ENCODE data around the gene ZFP90. TPM values are rescaled to one million over a fixed set of nuclear protein-coding genes. Genes with fewer than 3 reads are reported as not detected.

Gene ZFP90
- total RNA-seq, 1 experiment from 2014 or later = 30.4 TPM

- BruUV-seq (replicated peaks) = no TSS peak
- TF ChIP-seq, protein P1, sequence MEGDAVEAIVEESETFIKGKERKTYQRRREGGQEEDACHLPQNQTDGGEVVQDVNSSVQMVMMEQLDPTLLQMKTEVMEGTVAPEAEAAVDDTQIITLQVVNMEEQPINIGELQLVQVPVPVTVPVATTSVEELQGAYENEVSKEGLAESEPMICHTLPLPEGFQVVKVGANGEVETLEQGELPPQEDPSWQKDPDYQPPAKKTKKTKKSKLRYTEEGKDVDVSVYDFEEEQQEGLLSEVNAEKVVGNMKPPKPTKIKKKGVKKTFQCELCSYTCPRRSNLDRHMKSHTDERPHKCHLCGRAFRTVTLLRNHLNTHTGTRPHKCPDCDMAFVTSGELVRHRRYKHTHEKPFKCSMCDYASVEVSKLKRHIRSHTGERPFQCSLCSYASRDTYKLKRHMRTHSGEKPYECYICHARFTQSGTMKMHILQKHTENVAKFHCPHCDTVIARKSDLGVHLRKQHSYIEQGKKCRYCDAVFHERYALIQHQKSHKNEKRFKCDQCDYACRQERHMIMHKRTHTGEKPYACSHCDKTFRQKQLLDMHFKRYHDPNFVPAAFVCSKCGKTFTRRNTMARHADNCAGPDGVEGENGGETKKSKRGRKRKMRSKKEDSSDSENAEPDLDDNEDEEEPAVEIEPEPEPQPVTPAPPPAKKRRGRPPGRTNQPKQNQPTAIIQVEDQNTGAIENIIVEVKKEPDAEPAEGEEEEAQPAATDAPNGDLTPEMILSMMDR (IDR thresholded peaks at IDR 0.05; ENCODE audit: unreplicated experiment) = no peak
- Mint-ChIP-seq H3K4me1 (ENCODE audit: low read depth, unreplicated experiment) (no peaks in the 10 kb centered on the region), H3K4me3 (ENCODE audit: low read depth, unreplicated experiment) (no peak overlapping the region), H3K9me3 (ENCODE audit: low read depth, unreplicated experiment) (no peaks in the 10 kb centered on the region), H3K27ac (ENCODE audit: unreplicated experiment) (no peak overlapping the region), H3K27me3 (ENCODE audit: unreplicated experiment) (peaks cover 50% of the 10 kb centered on the region), H3K36me3 (ENCODE audit: insufficient read depth, unreplicated experiment) (no peaks in the 10 kb centered on the region)
- intact Hi-C loops (cut with micrococcal nuclease; ENCODE audit: unreplicated experiment) = loop anchor here (10.0 kb wide), 1 partner anchor 66 kb away; the partner anchor contains the start of gene SMPD3
- no peak for DNase-seq
- CTCF ChIA-PET = interaction anchor here (0.8 to 1.6 kb wide), 3 partner anchors 10 to 114 kb away, joined by 3 read pairs; no protein-coding TSS in a partner anchor
Observed at GRCh38 chr16:68510775-68511174, 28.3 kb upstream of the ZFP90 start.

DNA sequence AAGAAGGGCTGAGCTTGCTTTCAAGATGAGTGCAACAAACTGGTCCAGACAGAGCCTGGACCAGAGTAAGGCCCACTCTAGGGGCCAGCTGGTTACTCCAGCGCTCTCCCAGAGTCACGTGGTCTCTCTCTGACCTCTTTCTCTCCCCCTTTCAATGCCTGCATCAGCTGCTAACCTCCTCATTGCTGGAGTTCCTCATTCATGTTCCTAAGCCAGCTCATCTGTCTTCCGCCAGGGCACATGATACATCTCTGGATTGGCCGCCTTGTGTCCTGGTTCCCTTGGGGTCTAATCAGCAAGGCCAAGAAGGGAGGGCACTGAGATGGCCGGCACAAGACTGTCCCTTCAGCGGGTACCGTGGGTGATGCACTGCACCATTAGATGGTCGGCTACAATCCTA is 26.9 kb upstream of the ZFP90 start:
- CTCF ChIA-PET = interaction anchor here (1.0 kb wide), 1 partner anchor 13 kb away, joined by 3 read pairs; no protein-coding TSS in a partner anchor
- no peaks in the 10 kb centered on the region for H3K4me1 Mint-ChIP-seq (ENCODE audit: low read depth, unreplicated experiment)
- no peaks in the 10 kb centered on the region for H3K9me3 Mint-ChIP-seq (ENCODE audit: low read depth, unreplicated experiment)
- no peak overlapping the region for H3K27ac Mint-ChIP-seq (ENCODE audit: unreplicated experiment)
- no peak for DNase-seq
- H3K27me3 Mint-ChIP-seq (ENCODE audit: unreplicated experiment) = peaks cover 42% of the 10 kb centered on the region
- H3K36me3 Mint-ChIP-seq (ENCODE audit: insufficient read depth, unreplicated experiment) = no peaks in the 10 kb centered on the region
- TF ChIP-seq, protein P1 (IDR thresholded peaks at IDR 0.05; ENCODE audit: unreplicated experiment) = no peak
- H3K4me3 Mint-ChIP-seq (ENCODE audit: low read depth, unreplicated experiment) = no peak overlapping the region
- BruUV-seq (replicated peaks) = no TSS peak
- intact Hi-C loops (cut with micrococcal nuclease; ENCODE audit: unreplicated experiment) = loop anchor here (10.0 kb wide), 1 partner anchor 67 kb away; the partner anchor contains the start of gene SMPD3

DNA sequence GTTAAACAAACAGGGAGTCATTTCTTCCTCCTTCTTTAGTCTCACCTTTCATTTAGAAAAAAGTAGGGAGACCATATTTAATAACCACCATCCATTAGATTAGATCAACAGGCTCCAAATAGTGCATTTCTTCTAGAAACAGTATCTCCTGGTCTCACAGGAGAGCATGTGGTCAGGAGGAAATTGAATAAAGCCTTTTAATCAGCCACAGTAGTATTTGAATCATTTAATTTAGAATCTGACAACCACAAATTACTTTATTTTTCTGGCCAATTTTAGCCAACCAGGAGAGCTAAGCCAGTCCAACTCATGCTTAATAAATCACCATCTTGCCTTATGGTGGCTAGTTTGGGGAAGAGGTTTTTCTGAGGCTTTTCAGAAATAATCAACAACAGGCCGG is 26.3 kb upstream of the ZFP90 start:
- no TSS peak for BruUV-seq (replicated peaks)
- Mint-ChIP-seq H3K36me3 (ENCODE audit: insufficient read depth, unreplicated experiment) (no peaks in the 10 kb centered on the region), H3K4me3 (ENCODE audit: low read depth, unreplicated experiment) (no peak overlapping the region), H3K9me3 (ENCODE audit: low read depth, unreplicated experiment) (no peaks in the 10 kb centered on the region), H3K4me1 (ENCODE audit: low read depth, unreplicated experiment) (no peaks in the 10 kb centered on the region), H3K27me3 (ENCODE audit: unreplicated experiment) (peaks cover 36% of the 10 kb centered on the region), H3K27ac (ENCODE audit: unreplicated experiment) (no peak overlapping the region)
- DNase-seq = no peak
- intact Hi-C loops (cut with micrococcal nuclease; ENCODE audit: unreplicated experiment) = loop anchor here (10.0 kb wide), 1 partner anchor 68 kb away; the partner anchor contains the start of gene SMPD3
- CTCF ChIA-PET = no interaction called here
- TF ChIP-seq, protein P1 (IDR thresholded peaks at IDR 0.05; ENCODE audit: unreplicated experiment) = no peak

DNA sequence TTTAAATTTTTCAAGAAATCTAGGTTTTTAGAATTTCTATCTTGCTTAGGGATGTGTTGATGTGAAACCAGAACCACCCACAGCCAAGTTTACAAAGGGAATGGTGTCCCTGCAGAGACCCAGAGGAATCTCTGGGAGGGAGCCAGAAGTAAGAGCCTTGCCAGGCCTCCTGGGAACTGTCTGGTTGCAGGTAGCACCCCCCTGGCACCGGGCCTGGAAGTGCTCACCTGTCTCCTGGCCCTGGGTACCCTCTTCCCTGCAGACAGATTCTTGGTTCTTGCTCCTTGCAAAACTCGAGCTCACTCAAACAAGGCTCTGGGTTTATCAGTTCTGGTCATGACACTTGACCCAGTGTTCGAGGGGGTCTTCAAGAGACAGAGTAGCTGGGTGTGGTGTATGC is 24.6 kb upstream of the ZFP90 start:
- CTCF ChIA-PET = interaction anchor here (0.7 kb wide), 1 partner anchor 98 kb away, joined by 3 read pairs; no protein-coding TSS in a partner anchor
- TF ChIP-seq, protein P1 (IDR thresholded peaks at IDR 0.05; ENCODE audit: unreplicated experiment) = no peak
- peaks cover 19% of the 10 kb centered on the region for H3K27me3 Mint-ChIP-seq (ENCODE audit: unreplicated experiment)
- no TSS peak for BruUV-seq (replicated peaks)
- H3K4me3 Mint-ChIP-seq (ENCODE audit: low read depth, unreplicated experiment) = no peak overlapping the region
- H3K27ac Mint-ChIP-seq (ENCODE audit: unreplicated experiment) = no peak overlapping the region
- no peaks in the 10 kb centered on the region for H3K4me1 Mint-ChIP-seq (ENCODE audit: low read depth, unreplicated experiment)
- no peaks in the 10 kb centered on the region for H3K9me3 Mint-ChIP-seq (ENCODE audit: low read depth, unreplicated experiment)
- intact Hi-C loops (cut with micrococcal nuclease; ENCODE audit: unreplicated experiment) = loop anchor here (10.0 kb wide), 1 partner anchor 70 kb away; the partner anchor contains the start of gene SMPD3
- no peak for DNase-seq
- no peaks in the 10 kb centered on the region for H3K36me3 Mint-ChIP-seq (ENCODE audit: insufficient read depth, unreplicated experiment)

All from Calu3 (cell line).